Erythroblast (primary cell): ENCODE measurements around the gene RIF1.

Source experiments
- GATA1 ChIP-seq: IDR thresholded peaks from 2 replicates; pipeline ENCODE4 v1.6.1; 2011; ENCODE audit warnings: low read depth, mild to moderate bottlenecking, control low read depth, low read length, moderate library complexity
- POLR2A ChIP-seq: IDR thresholded peaks from 2 replicates; pipeline ENCODE4 v1.6.1; 2011; ENCODE audit warnings: mild to moderate bottlenecking, low read length

GRCh38 chr2:151520976-151521375, 111.3 kb downstream of the RIF1 start:
- TF ChIP-seq POLR2A: no peak
- no peak for TF ChIP-seq GATA1
